ENCODE measurements around the gene SRSF4.
"Not testable (repeated sequence)": the region's sequence is repeated elsewhere in the genome, so short reads cannot be mapped to it uniquely, and the experiment has no call there.

The SRSF4 gene

GRCh38 chr1:29181413-29182225 is at the start of gene SRSF4:
Gene SRSF4 (minus strand): TSS chr1:29181900. CDS start chr1:29181752, 148 bp downstream.
- DNase-seq, result peak; percentile 99

GRCh38 chr1:29230553-29231378 is 49.1 kb upstream of the SRSF4 start, which contains the start of gene MECR:
Gene MECR (minus strand): TSS chr1:29230934. CDS start chr1:29230906, 28 bp downstream.
- DNase-seq, result peak; percentile 95

GRCh38 chr1:29230204-29230552 is 48.5 kb upstream of the SRSF4 start:
- no peak for DNase-seq

- no peak for DNase-seq
Measured at GRCh38 chr1:29227511-29227910, 45.8 kb upstream of the SRSF4 start.

GRCh38 chr1:29225361-29225760 is 43.7 kb upstream of the SRSF4 start:
- no peak for DNase-seq

GRCh38 chr1:29224356-29224837 is 42.7 kb upstream of the SRSF4 start:
- DNase-seq, result no peak

- DNase-seq, result no peak
Measured at GRCh38 chr1:29223521-29223920, 41.8 kb upstream of the SRSF4 start.

- DNase-seq, result no peak
Measured at GRCh38 chr1:29222686-29223085, 41.0 kb upstream of the SRSF4 start.

- not testable (repeated sequence) for DNase-seq
Measured at GRCh38 chr1:29222260-29222659, 40.6 kb upstream of the SRSF4 start.

GRCh38 chr1:29221296-29221695 is 39.6 kb upstream of the SRSF4 start:
- DNase-seq, result no peak

- DNase-seq, result no peak
Measured at GRCh38 chr1:29218223-29218622, 36.5 kb upstream of the SRSF4 start.

- DNase-seq, result no peak
Measured at GRCh38 chr1:29217633-29218032, 35.9 kb upstream of the SRSF4 start.

GRCh38 chr1:29213055-29213454 is 31.4 kb upstream of the SRSF4 start:
- no peak for DNase-seq

- no peak for DNase-seq
Measured at GRCh38 chr1:29211086-29212030, 29.7 kb upstream of the SRSF4 start.

GRCh38 chr1:29210278-29211085 is 28.8 kb upstream of the SRSF4 start:
- DNase-seq, result peak; percentile 13

GRCh38 chr1:29209173-29209572 is 27.5 kb upstream of the SRSF4 start:
- DNase-seq, result no peak

GRCh38 chr1:29208442-29208841 is 26.7 kb upstream of the SRSF4 start:
- peak; percentile 87 for DNase-seq

GRCh38 chr1:29202584-29203340 is 21.1 kb upstream of the SRSF4 start:
- DNase-seq, result peak; percentile 98

GRCh38 chr1:29202053-29202452 is 20.4 kb upstream of the SRSF4 start:
- DNase-seq, result peak; percentile 75

GRCh38 chr1:29201595-29202051 is 19.9 kb upstream of the SRSF4 start:
- DNase-seq, result peak; percentile 54

Data from OCI-M1 (cell line).